H9 (cell line): ENCODE data around the gene EVI5. TPM values are rescaled to one million over a fixed set of nuclear protein-coding genes. Genes with fewer than 3 reads are reported as not detected.
"Not testable (repeated sequence)": the region's sequence is repeated elsewhere in the genome, so short reads cannot be mapped to it uniquely, and the experiment has no call there.

Experiments used
- DNase-seq: peaks from one replicate; pipeline ENCODE4 v3.0.0-alpha.2; 2017
- H2AFZ ChIP-seq: one replicate; pipeline ENCODE4 v1.6.1; 2013; ENCODE audit warnings: mild to moderate bottlenecking, low read length, control low read depth, moderate library complexity
- H2AK5ac ChIP-seq: 2 replicates; pipeline ENCODE4 v1.6.1; 2013; ENCODE audit warnings: low read length, control low read depth, mixed read lengths; ENCODE audit not compliant: insufficient read length
- H2BK120ac ChIP-seq: one replicate; pipeline ENCODE4 v1.6.1; 2013; ENCODE audit warnings: low read depth, mild to moderate bottlenecking, low read length, control low read depth, inconsistent platforms; ENCODE audit not compliant: poor library complexity, severe bottlenecking
- H2BK12ac ChIP-seq: 2 replicates; pipeline ENCODE4 v1.6.1; 2013; ENCODE audit warnings: low read length, control low read depth, mixed read lengths, low read depth; ENCODE audit not compliant: insufficient read length
- H2BK15ac ChIP-seq: 2 replicates; pipeline ENCODE4 v1.6.1; 2013; ENCODE audit warnings: low read depth, low read length, control low read depth
- H2BK20ac ChIP-seq: one replicate; pipeline ENCODE4 v1.6.1; 2013; ENCODE audit warnings: low read depth, mild to moderate bottlenecking, low read length, control low read depth, inconsistent platforms; ENCODE audit not compliant: poor library complexity, severe bottlenecking
- H2BK5ac ChIP-seq: 2 replicates; pipeline ENCODE4 v1.6.1; 2013; ENCODE audit warnings: low read length, control low read depth, mixed read lengths; ENCODE audit not compliant: insufficient read length
- H3K14ac ChIP-seq: 2 replicates; pipeline ENCODE4 v1.6.1; 2013; ENCODE audit warnings: low read length, control low read depth; ENCODE audit not compliant: insufficient read depth
- H3K18ac ChIP-seq: 2 replicates; pipeline ENCODE4 v1.6.1; 2013; ENCODE audit warnings: low read depth, mild to moderate bottlenecking, mixed read lengths, low read length, control low read depth; ENCODE audit not compliant: insufficient read length
- H3K23ac ChIP-seq: 2 replicates; pipeline ENCODE4 v1.6.1; 2013; ENCODE audit warnings: low read length, control low read depth, mixed read lengths, low read depth; ENCODE audit not compliant: insufficient read length
- H3K23me2 ChIP-seq: 2 replicates; pipeline ENCODE4 v1.6.1; 2013; ENCODE audit warnings: low read depth, mild to moderate bottlenecking, mixed read lengths, low read length, control low read depth; ENCODE audit not compliant: insufficient read length, poor library complexity, severe bottlenecking
- H3K27ac ChIP-seq: 2 replicates; pipeline ENCODE4 v1.5.1; 2013; ENCODE audit warnings: low read length, control low read depth, mixed read lengths, low read depth; ENCODE audit not compliant: insufficient read length
- H3K27me3 ChIP-seq: 2 replicates; pipeline ENCODE4 v1.6.1; 2013; ENCODE audit warnings: low read length, control low read depth, inconsistent platforms; ENCODE audit not compliant: insufficient read depth
- H3K4ac ChIP-seq: 2 replicates; pipeline ENCODE4 v1.6.1; 2013; ENCODE audit warnings: low read depth, mild to moderate bottlenecking, control low read depth, inconsistent platforms, low read length, moderate library complexity
- H3K4me1 ChIP-seq: 2 replicates; pipeline ENCODE4 v1.6.1; 2013; ENCODE audit warnings: low read length, control low read depth, inconsistent platforms; ENCODE audit not compliant: insufficient read depth
- H3K4me2 ChIP-seq: 2 replicates; pipeline ENCODE4 v1.6.1; 2013; ENCODE audit warnings: low read length, control low read depth, mixed read lengths; ENCODE audit not compliant: insufficient read length, insufficient read depth
- H3K56ac ChIP-seq: 2 replicates; pipeline ENCODE4 v1.6.1; 2013; ENCODE audit warnings: low read depth, mild to moderate bottlenecking, mixed read lengths, low read length, control low read depth; ENCODE audit not compliant: insufficient read length
- H3K79me1 ChIP-seq: 2 replicates; pipeline ENCODE4 v1.6.1; 2013; ENCODE audit warnings: low read depth, mild to moderate bottlenecking, moderate library complexity, low read length, control low read depth, inconsistent platforms; ENCODE audit not compliant: insufficient read depth, poor library complexity, severe bottlenecking
- H3K79me2 ChIP-seq: 2 replicates; pipeline ENCODE4 v1.6.1; 2013; ENCODE audit warnings: low read length, control low read depth, inconsistent platforms; ENCODE audit not compliant: insufficient read depth
- H3K9ac ChIP-seq: 2 replicates; pipeline ENCODE4 v1.6.1; 2013; ENCODE audit warnings: low read length, control low read depth, mixed read lengths; ENCODE audit not compliant: insufficient read length; ENCODE audit errors: extremely low read depth
- H3K9me3 ChIP-seq: one replicate; pipeline ENCODE4 v1.6.1; 2013; ENCODE audit warnings: low read depth, low read length, inconsistent platforms; ENCODE audit not compliant: control insufficient read depth
- H3T11ph ChIP-seq: one replicate; pipeline ENCODE4 v1.6.1; 2013; ENCODE audit warnings: mild to moderate bottlenecking, low read length, control low read depth, inconsistent platforms
- H4K20me1 ChIP-seq: one replicate; pipeline ENCODE4 v1.6.1; 2013; ENCODE audit not compliant: control insufficient read depth, insufficient read length, insufficient read depth
- H4K5ac ChIP-seq: 2 replicates; pipeline ENCODE4 v1.6.1; 2013; ENCODE audit warnings: low read depth, mild to moderate bottlenecking, mixed read lengths, low read length, control low read depth; ENCODE audit not compliant: insufficient read length
- H4K8ac ChIP-seq: replicated peaks from 2 replicates; pipeline ENCODE4 v1.6.1; 2013; ENCODE audit warnings: low read length, control low read depth, mixed read lengths, low read depth; ENCODE audit not compliant: insufficient read length
- H4K91ac ChIP-seq: 2 replicates; pipeline ENCODE4 v1.6.1; 2013; ENCODE audit warnings: low read depth, mild to moderate bottlenecking, moderate library complexity, mixed read lengths, low read length, control low read depth; ENCODE audit not compliant: insufficient read length
- H3K27ac Mint-ChIP-seq, 3 experiments: 2 replicates in 2 of 3; 3 replicates in 1 of 3; pipeline ENCODE4 v1.8.0; 2020 to 2021; ENCODE audit warnings: mixed read lengths in 3 of 3, mild to moderate bottlenecking in 1 of 3, moderate library complexity in 1 of 3
- H3K27me3 Mint-ChIP-seq: 2 replicates; pipeline ENCODE4 v1.8.0; 2021; ENCODE audit warnings: low read depth, mild to moderate bottlenecking, moderate library complexity, mixed read lengths
- H3K36me3 Mint-ChIP-seq, 3 experiments: 2 replicates in 2 of 3; 3 replicates in 1 of 3; pipeline ENCODE4 v1.8.0; 2020 to 2021; ENCODE audit warnings: low read depth in 3 of 3, mixed read lengths in 3 of 3; ENCODE audit not compliant: insufficient read depth in 1 of 3
- H3K4me1 Mint-ChIP-seq, 2 experiments: 2 replicates each; pipeline ENCODE4 v1.8.0; 2020; ENCODE audit warnings: mixed read lengths in 2 of 2
- H3K4me3 Mint-ChIP-seq, 2 experiments: 2 replicates in 1 of 2; 3 replicates in 1 of 2; pipeline ENCODE4 v1.8.0; 2020 to 2021; ENCODE audit warnings: mild to moderate bottlenecking in 2 of 2, mixed read lengths in 2 of 2, moderate library complexity in 1 of 2
- H3K9me3 Mint-ChIP-seq, 2 experiments: 2 replicates in 1 of 2; 3 replicates in 1 of 2; pipeline ENCODE4 v1.8.0; 2020; ENCODE audit warnings: mild to moderate bottlenecking in 2 of 2, mixed read lengths in 2 of 2, moderate library complexity in 1 of 2
- CTCF ChIP-seq: fragments of 200-600 bp; sonication (generic); conservative IDR thresholded peaks from 3 replicates; pipeline ENCODE4 v1.8.0; 2021; ENCODE audit warnings: antibody characterized with exemption, mild to moderate bottlenecking
- WGBS: extraction: QIAGEN DNeasy Blood & Tissue Kit; methylation state at CpG from one replicate; pipeline ENCODE4 v1.1.7; 2013; ENCODE audit warnings: missing lambda C conversion rate, low lambda C conversion rate, mixed read lengths; ENCODE audit not compliant: insufficient read length; ENCODE audit errors: extremely low coverage; 5-methylcytosine and 5-hydroxymethylcytosine counted together
- total RNA-seq: library from RNA; stranded (reverse); gene quantifications from 2 replicates; pipeline ENCODE4 v1.2.1, GENCODE V29; 2021

EVI5 gene
- total RNA-seq, 1 experiment from 2014 or later, result 9.7 TPM

GRCh38 chr1:92747735-92748134, 37.2 kb downstream of the EVI5 start:
- H2BK5ac ChIP-seq, result no peak overlapping the region
- no peaks in the 10 kb centered on the region for H4K20me1 ChIP-seq
- no peak overlapping the region for H3K4ac ChIP-seq
- no CpG with 5 or more reads among the region's 1 CpG for WGBS
- no peak overlapping the region for H3K18ac ChIP-seq
- H4K8ac ChIP-seq, result no peak overlapping the region
- H3K23ac ChIP-seq, result no peak overlapping the region
- no peaks in the 10 kb centered on the region for H3K79me1 ChIP-seq
- H2BK15ac ChIP-seq, result no peak overlapping the region
- Mint-ChIP-seq H3K27me3 (no peaks in the 10 kb centered on the region), H3K36me3 (no peaks in the 10 kb centered on the region; a peak in 1 of 7 replicates), H3K4me1 (peaks cover 3 to 5% of the 10 kb centered on the region in 2 experiments; a peak in 1 of 4 replicates), H3K27ac (peak overlapping the region in 1 of 3 experiments; percentile 88; a peak in 1 of 7 replicates), H3K9me3 (no peaks in the 10 kb centered on the region), H3K4me3 (no peak overlapping the region)
- no peak overlapping the region for H3K14ac ChIP-seq
- H3K27me3 ChIP-seq, result no peaks in the 10 kb centered on the region
- no peak overlapping the region for H2AFZ ChIP-seq
- no peak for DNase-seq
- no peak overlapping the region for H4K5ac ChIP-seq
- H2BK20ac ChIP-seq, result no peak overlapping the region
- no peak overlapping the region for H3T11ph ChIP-seq
- no peak overlapping the region for H2BK120ac ChIP-seq
- H3K56ac ChIP-seq, result no peak overlapping the region
- H3K23me2 ChIP-seq, result no peaks in the 10 kb centered on the region
- peaks cover 1% of the 10 kb centered on the region for H3K79me2 ChIP-seq
- H2BK12ac ChIP-seq, result no peak overlapping the region
- no peaks in the 10 kb centered on the region for H3K9me3 ChIP-seq
- no peak overlapping the region for H3K27ac ChIP-seq
- no peak overlapping the region for H4K91ac ChIP-seq
- H2AK5ac ChIP-seq, result no peak overlapping the region
- no peak for TF ChIP-seq CTCF
- H3K4me1 ChIP-seq, result no peaks in the 10 kb centered on the region
- H3K9ac ChIP-seq, result no peak overlapping the region
- H3K4me2 ChIP-seq, result no peak overlapping the region

- not testable (repeated sequence) for H3K79me1 ChIP-seq, H3K4me2 ChIP-seq, H2BK5ac ChIP-seq, H4K5ac ChIP-seq, H4K20me1 ChIP-seq, DNase-seq, H3K9me3 Mint-ChIP-seq, H3K23ac ChIP-seq, H3K9ac ChIP-seq, H3K79me2 ChIP-seq, H3K4me1 ChIP-seq, H3K4me1 Mint-ChIP-seq, H2BK120ac ChIP-seq, H3K9me3 ChIP-seq, H3K56ac ChIP-seq, H2BK12ac ChIP-seq, H2BK20ac ChIP-seq, H3K23me2 ChIP-seq, H2AFZ ChIP-seq, H3K18ac ChIP-seq, H3K14ac ChIP-seq, H3K27me3 Mint-ChIP-seq, H3T11ph ChIP-seq, H3K27me3 ChIP-seq, H3K36me3 Mint-ChIP-seq, H3K27ac Mint-ChIP-seq, H4K8ac ChIP-seq, H3K27ac ChIP-seq, H2BK15ac ChIP-seq, H2AK5ac ChIP-seq, H3K4ac ChIP-seq, H3K4me3 Mint-ChIP-seq, H4K91ac ChIP-seq
- WGBS, result no CpG with 5 or more reads among the region's 4 CpGs
Observed at GRCh38 chr1:92746255-92746654, 38.7 kb downstream of the EVI5 start.
